Natural killer cell treated with Interleukin-12 subunit alpha and Interleukin-12 subunit beta and Interleukin-15 and Interleukin-18, amount 100 ng/mL, for 72 hours (primary cell): Measurements from ENCODE around the gene SCGB1C2. TPM values are rescaled to one million over a fixed set of nuclear protein-coding genes. Genes with fewer than 3 reads are reported as not detected.
"Not testable (repeated sequence)": the region's sequence is repeated elsewhere in the genome, so short reads cannot be mapped to it uniquely, and the experiment has no call there.

ENCODE experiments used
- ATAC-seq, 2 donors: fragments of 150-1000 bp; cut with Tn5 transposase in 1 of 2; sonication (Bioruptor Pico), chemical (Tn5 transposase) in 1 of 2; 2 replicates each; pipeline ENCODE4 v1.10.0; 2021
- DNase-seq: peaks from one replicate; pipeline ENCODE4 v3.0.0; 2022; ENCODE audit warnings: low spot score
- H3K27ac Mint-ChIP-seq, 2 donors: 1 replicate in 1 of 2; 2 replicates in 1 of 2; pipeline ENCODE4 v1.8.0; 2022; ENCODE audit warnings: mixed read lengths in 2 of 2, mild to moderate bottlenecking in 1 of 2, moderate library complexity in 1 of 2
- H3K27me3 Mint-ChIP-seq, 2 donors: 1 replicate in 1 of 2; 2 replicates in 1 of 2; pipeline ENCODE4 v1.8.0; 2022; ENCODE audit warnings: mixed read lengths in 2 of 2
- H3K36me3 Mint-ChIP-seq: one replicate; pipeline ENCODE4 v1.8.0; 2022; ENCODE audit warnings: mixed read lengths
- H3K4me1 Mint-ChIP-seq, 2 donors: 1 replicate in 1 of 2; 2 replicates in 1 of 2; pipeline ENCODE4 v1.8.0; 2022; ENCODE audit warnings: low read depth in 2 of 2, mixed read lengths in 2 of 2, mild to moderate bottlenecking in 1 of 2
- H3K4me3 Mint-ChIP-seq: one replicate; pipeline ENCODE4 v1.8.0; 2022; ENCODE audit warnings: mixed read lengths
- H3K9me3 Mint-ChIP-seq: 2 replicates; pipeline ENCODE4 v1.8.0; 2022; ENCODE audit warnings: mixed read lengths
- total RNA-seq, 2 donors: library from RNA; stranded (reverse); gene quantifications; one replicate each; pipeline ENCODE4 v1.2.3, GENCODE V29; 2022

The SCGB1C2 gene
- total RNA-seq, 2 donors from 2014 or later = not detected

GRCh38 chr17:153851-154250, 16.5 kb downstream of the SCGB1C2 start:
- no peak for ATAC-seq
- no peaks in the 10 kb centered on the region for H3K4me1 Mint-ChIP-seq
- no peak overlapping the region for H3K4me3 Mint-ChIP-seq
- DNase-seq = peak; percentile 15
- no peaks in the 10 kb centered on the region for H3K9me3 Mint-ChIP-seq
- no peak overlapping the region for H3K27ac Mint-ChIP-seq
- no peaks in the 10 kb centered on the region for H3K27me3 Mint-ChIP-seq
- no peaks in the 10 kb centered on the region for H3K36me3 Mint-ChIP-seq

GRCh38 chr17:155576-155975, 18.2 kb downstream of the SCGB1C2 start:
- H3K36me3 Mint-ChIP-seq = no peaks in the 10 kb centered on the region
- ATAC-seq = no peak
- no peaks in the 10 kb centered on the region for H3K4me1 Mint-ChIP-seq
- no peaks in the 10 kb centered on the region for H3K9me3 Mint-ChIP-seq
- H3K4me3 Mint-ChIP-seq = no peak overlapping the region
- peak; percentile 37 for DNase-seq
- no peaks in the 10 kb centered on the region for H3K27me3 Mint-ChIP-seq
- no peak overlapping the region for H3K27ac Mint-ChIP-seq

GRCh38 chr17:156094-156621, 18.8 kb downstream of the SCGB1C2 start:
- H3K27ac Mint-ChIP-seq = no peak overlapping the region
- no peaks in the 10 kb centered on the region for H3K27me3 Mint-ChIP-seq
- ATAC-seq (no peak), DNase-seq (peak; percentile 58)
- no peak overlapping the region for H3K4me3 Mint-ChIP-seq
- H3K4me1 Mint-ChIP-seq = no peaks in the 10 kb centered on the region
- H3K36me3 Mint-ChIP-seq = no peaks in the 10 kb centered on the region
- no peaks in the 10 kb centered on the region for H3K9me3 Mint-ChIP-seq

GRCh38 chr17:156946-157345, 19.6 kb downstream of the SCGB1C2 start:
- no peaks in the 10 kb centered on the region for H3K4me1 Mint-ChIP-seq
- no peaks in the 10 kb centered on the region for H3K27me3 Mint-ChIP-seq
- H3K36me3 Mint-ChIP-seq = no peaks in the 10 kb centered on the region

GRCh38 chr17:157901-158300, 20.5 kb downstream of the SCGB1C2 start:
- no peaks in the 10 kb centered on the region for H3K27me3 Mint-ChIP-seq

More at GRCh38 chr17:156946-157345, 19.6 kb downstream of the SCGB1C2 start:
- Mint-ChIP-seq H3K4me3 (no peak overlapping the region), H3K9me3 (no peaks in the 10 kb centered on the region), H3K27ac (no peak overlapping the region)
- ATAC-seq = no peak
- DNase-seq = peak; percentile 6

GRCh38 chr17:158379-158778, 21.0 kb downstream of the SCGB1C2 start:
- H3K27ac Mint-ChIP-seq = no peak overlapping the region
- H3K9me3 Mint-ChIP-seq = no peaks in the 10 kb centered on the region

More at GRCh38 chr17:157901-158300, 20.5 kb downstream of the SCGB1C2 start:
- ATAC-seq (no peak), DNase-seq (peak; percentile 47)
- H3K9me3 Mint-ChIP-seq = no peaks in the 10 kb centered on the region
- H3K27ac Mint-ChIP-seq = no peak overlapping the region
- no peaks in the 10 kb centered on the region for H3K36me3 Mint-ChIP-seq
- H3K4me1 Mint-ChIP-seq = no peaks in the 10 kb centered on the region
- no peak overlapping the region for H3K4me3 Mint-ChIP-seq

DNA sequence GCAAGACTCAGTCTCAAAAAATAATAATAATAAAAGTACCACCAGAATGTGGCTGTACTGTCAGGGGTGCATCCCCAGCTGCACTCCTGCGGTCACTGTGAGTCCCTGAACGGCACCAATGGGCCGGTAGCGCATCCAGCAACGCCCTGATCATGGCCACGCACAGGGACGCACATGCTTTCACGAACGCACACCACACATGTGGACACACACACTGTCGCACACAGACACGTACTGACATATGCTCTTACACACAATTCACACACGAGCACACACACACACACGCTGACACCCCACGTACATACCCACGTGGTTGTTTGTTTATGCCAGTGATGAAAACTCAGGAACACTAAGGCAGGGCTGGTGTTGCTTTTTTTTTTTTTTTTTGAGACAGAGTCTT, 22.2 kb downstream of the SCGB1C2 start:
- Mint-ChIP-seq H3K4me3 (no peak overlapping the region), H3K4me1 (no peaks in the 10 kb centered on the region), H3K27ac (no peak overlapping the region), H3K27me3 (no peaks in the 10 kb centered on the region), H3K36me3 (no peaks in the 10 kb centered on the region), H3K9me3 (no peaks in the 10 kb centered on the region)
- ATAC-seq (no peak), DNase-seq (peak; percentile 47)

More at GRCh38 chr17:158379-158778, 21.0 kb downstream of the SCGB1C2 start:
- no peaks in the 10 kb centered on the region for H3K27me3 Mint-ChIP-seq
- no peak overlapping the region for H3K4me3 Mint-ChIP-seq
- ATAC-seq (no peak), DNase-seq (peak; percentile 44)
- H3K4me1 Mint-ChIP-seq = no peaks in the 10 kb centered on the region
- no peaks in the 10 kb centered on the region for H3K36me3 Mint-ChIP-seq

DNA sequence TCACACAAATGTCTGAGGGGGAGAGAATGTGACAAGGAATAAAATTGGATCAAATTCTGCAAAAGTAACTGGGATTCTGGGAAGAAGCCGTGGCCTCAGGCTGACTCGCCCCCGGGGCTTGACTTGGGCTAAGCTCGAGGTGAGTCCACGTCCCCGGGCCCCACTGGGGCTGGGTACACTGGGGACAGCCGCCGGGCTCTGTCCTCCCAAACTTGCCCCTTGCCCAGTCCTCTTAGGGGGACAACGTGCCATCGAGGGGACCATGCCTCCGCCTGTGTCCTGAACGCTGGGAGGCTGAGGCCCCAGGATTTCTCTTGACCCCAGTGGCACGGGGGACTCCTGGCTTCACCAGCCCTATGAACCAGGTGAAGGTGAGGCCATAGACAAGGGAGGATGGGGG, 23.0 kb downstream of the SCGB1C2 start:
- no peaks in the 10 kb centered on the region for H3K9me3 Mint-ChIP-seq
- peak; percentile 53 for DNase-seq
- H3K27ac Mint-ChIP-seq = no peak overlapping the region
- H3K4me1 Mint-ChIP-seq = no peaks in the 10 kb centered on the region
- no peak overlapping the region for H3K4me3 Mint-ChIP-seq
- H3K27me3 Mint-ChIP-seq = no peaks in the 10 kb centered on the region
- ATAC-seq = no peak
- H3K36me3 Mint-ChIP-seq = no peaks in the 10 kb centered on the region

DNA sequence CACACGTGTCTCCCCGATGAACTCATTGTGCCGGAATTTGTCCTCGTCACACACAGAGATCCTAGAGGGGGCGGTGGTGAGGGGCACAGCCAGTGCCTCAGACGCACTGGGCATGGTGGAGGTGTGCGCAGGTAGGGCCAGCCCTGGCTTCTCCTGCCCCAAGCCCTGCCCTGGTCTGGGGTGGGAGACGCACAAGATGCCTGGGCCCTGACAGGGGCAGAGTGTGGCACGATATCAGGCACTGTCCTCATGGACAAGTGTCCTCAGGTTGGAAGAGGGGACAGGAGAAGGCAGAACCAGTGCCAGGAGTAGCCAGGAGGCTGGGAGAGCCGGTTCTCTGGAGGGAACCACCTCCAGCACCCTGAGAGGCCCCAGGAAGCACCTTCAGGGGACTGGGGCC, 24.1 kb downstream of the SCGB1C2 start:
- ATAC-seq = no peak
- Mint-ChIP-seq H3K27me3 (no peaks in the 10 kb centered on the region), H3K36me3 (no peaks in the 10 kb centered on the region), H3K9me3 (no peaks in the 10 kb centered on the region), H3K4me3 (no peak overlapping the region), H3K4me1 (no peaks in the 10 kb centered on the region), H3K27ac (no peak overlapping the region)
- DNase-seq = peak; percentile 53

GRCh38 chr17:162689-163088, 25.3 kb downstream of the SCGB1C2 start:
- no peak overlapping the region for H3K4me3 Mint-ChIP-seq
- H3K36me3 Mint-ChIP-seq = no peaks in the 10 kb centered on the region
- no peak overlapping the region for H3K27ac Mint-ChIP-seq
- no peaks in the 10 kb centered on the region for H3K9me3 Mint-ChIP-seq
- no peaks in the 10 kb centered on the region for H3K27me3 Mint-ChIP-seq
- ATAC-seq (no peak), DNase-seq (no peak)
- no peaks in the 10 kb centered on the region for H3K4me1 Mint-ChIP-seq

DNA sequence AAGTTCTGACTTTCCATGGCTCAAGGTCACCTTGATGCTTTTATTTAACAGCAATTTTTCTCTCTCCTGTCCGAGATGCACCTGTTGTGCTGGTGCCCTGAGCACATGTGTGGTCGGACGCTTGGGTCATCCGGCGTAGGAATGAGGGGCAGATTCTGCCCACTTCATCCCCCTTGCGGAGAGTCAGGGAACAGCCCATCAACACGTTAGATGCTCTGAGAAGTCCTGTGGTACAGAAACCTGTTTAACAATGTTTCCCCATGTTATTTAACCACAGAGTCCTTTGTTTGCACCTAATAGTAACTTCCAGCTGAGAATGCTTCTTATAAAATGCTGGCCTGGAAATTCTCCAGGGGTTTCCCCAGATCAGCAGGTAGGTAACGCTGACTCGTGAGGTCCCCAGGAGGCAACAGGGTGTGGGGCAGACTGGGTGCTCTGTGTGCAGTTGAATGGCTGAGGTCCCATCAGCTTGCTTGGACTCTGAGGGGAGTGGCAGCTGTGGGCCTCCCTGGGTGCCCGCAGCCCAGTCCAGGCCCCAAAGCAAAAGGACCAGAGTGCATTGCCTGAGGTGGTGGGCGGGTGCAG, 26.2 kb downstream of the SCGB1C2 start:
- H3K27ac Mint-ChIP-seq = no peak overlapping the region
- no peak for DNase-seq
- peaks cover 0 to under 1% of the 10 kb centered on the region in 2 donors for H3K4me1 Mint-ChIP-seq
- no peaks in the 10 kb centered on the region for H3K36me3 Mint-ChIP-seq
- H3K9me3 Mint-ChIP-seq = no peaks in the 10 kb centered on the region
- H3K4me3 Mint-ChIP-seq = no peak overlapping the region
- peaks cover 0 to under 1% of the 10 kb centered on the region in 2 donors for H3K27me3 Mint-ChIP-seq
- ATAC-seq = no peak

- Mint-ChIP-seq H3K27me3 (peaks cover 2 to 5% of the 10 kb centered on the region in 2 donors), H3K4me3 (no peak overlapping the region), H3K4me1 (peaks cover 0 to 2% of the 10 kb centered on the region in 2 donors), H3K36me3 (no peaks in the 10 kb centered on the region), H3K9me3 (no peaks in the 10 kb centered on the region), H3K27ac (no peak overlapping the region)
- DNase-seq (peak; percentile 39), ATAC-seq (peak in 1 of 2 donors; percentile 56)
Observed at GRCh38 chr17:164303-165235, 27.2 kb downstream of the SCGB1C2 start.

DNA sequence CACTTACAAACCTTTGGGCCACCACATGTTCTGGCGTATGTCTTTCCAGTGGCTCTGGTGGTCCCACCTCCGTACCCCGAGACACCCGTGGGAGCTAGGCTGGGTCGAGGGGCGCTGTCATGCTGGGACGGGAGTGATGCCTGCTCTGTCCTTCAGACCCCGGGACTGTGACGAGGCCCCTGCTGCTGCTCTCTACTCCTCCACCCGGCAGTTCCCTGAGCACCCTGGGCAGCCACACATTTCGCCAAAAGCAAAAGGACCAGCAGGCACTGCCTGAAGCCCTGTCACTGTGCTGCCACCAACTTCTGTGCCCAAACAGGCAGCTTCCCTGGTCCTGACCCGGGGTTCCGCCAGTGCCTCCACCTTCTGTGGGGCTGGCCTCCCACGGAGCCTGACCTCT, 28.6 kb downstream of the SCGB1C2 start:
- no peak overlapping the region for H3K27ac Mint-ChIP-seq
- ATAC-seq = no peak
- peaks cover 5% of the 10 kb centered on the region in 2 donors for H3K27me3 Mint-ChIP-seq
- no peaks in the 10 kb centered on the region for H3K36me3 Mint-ChIP-seq
- no peak overlapping the region for H3K4me3 Mint-ChIP-seq
- H3K4me1 Mint-ChIP-seq = peaks cover 0 to 4% of the 10 kb centered on the region in 2 donors
- no peak for DNase-seq
- H3K9me3 Mint-ChIP-seq = no peaks in the 10 kb centered on the region

DNA sequence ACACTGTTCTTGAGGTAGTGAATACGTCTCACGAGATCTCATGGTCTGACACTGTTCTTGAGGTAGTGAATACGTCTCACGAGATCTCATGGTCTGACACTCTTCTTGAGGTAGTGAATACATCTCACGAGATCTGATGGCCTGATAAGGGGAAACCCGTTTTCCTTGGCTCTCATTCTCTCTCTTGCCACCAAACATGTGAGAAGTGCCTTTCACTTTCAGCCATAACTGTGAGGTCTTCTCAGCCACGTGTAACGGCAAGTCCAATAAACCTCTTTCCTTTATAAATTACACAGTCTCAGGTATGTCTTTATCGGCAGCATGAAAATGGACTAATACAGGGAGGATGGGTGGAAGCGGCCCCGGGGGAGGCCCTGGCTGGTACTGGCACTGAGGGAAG, 31.2 kb downstream of the SCGB1C2 start:
- ATAC-seq, H3K4me3 Mint-ChIP-seq, H3K27me3 Mint-ChIP-seq, H3K4me1 Mint-ChIP-seq, H3K27ac Mint-ChIP-seq, H3K36me3 Mint-ChIP-seq, H3K9me3 Mint-ChIP-seq: not testable (repeated sequence)
- peak; percentile 51 for DNase-seq
